Uterus (tissue), 2 donors: ENCODE results near the gene CMTM8.

Experiments
- POLR2A ChIP-seq, 2 donors: fragments of 450-650 bp; IDR thresholded peaks; one replicate each; pipeline ENCODE4 v1.6.1; 2016; ENCODE audit warnings: antibody characterized with exemption in 2 of 2, mild to moderate bottlenecking in 1 of 2, moderate library complexity in 1 of 2
- TF ChIP-seq, protein P1 (sequence below), 4 experiments: fragments of 200-600 bp in 2 of 4; fragments of 450-650 bp in 2 of 4; sonication (generic) in 2 of 4; IDR thresholded peaks; one replicate each; pipeline ENCODE4 v1.5.1; 2016 to 2019; ENCODE audit warnings: antibody characterized with exemption in 4 of 4, mild to moderate bottlenecking in 2 of 4, moderate library complexity in 1 of 4

DNA sequence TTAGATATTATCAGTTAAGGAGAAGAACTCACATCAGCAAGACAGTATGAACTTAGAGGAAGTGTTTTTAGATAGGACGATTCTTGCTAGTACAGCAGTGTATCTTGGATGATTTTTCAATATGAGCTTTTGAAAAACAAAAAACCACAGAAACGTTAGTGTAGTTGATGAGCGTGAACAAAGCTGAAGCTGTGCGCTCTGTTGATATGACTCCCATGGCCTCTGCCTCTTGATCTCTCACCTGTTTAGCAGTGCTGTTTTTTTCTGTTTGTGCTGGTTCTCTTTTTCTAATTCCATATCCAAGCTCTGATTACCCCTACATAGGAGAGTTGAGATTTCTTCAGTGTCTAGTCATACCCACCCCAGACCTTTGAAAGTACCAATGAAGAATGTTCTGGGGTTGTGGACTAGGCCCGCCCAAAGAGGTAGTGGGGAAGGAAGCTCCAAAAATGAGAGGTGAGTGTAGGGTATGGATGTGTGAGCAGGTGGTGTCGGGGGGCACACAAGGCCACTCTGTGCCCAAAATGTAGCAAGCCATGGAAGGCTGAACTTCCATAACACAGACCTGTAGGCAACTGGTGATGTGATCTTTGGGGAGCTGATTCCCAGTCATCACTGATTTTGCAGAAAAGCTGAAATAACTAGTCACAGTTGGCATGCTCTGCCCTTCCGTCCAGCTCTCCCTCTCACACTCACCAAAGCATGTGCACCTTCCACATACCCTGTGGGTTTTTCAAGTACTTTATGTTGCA, 133.2 kb downstream of the CMTM8 start:
- TF ChIP-seq, protein P1, sequence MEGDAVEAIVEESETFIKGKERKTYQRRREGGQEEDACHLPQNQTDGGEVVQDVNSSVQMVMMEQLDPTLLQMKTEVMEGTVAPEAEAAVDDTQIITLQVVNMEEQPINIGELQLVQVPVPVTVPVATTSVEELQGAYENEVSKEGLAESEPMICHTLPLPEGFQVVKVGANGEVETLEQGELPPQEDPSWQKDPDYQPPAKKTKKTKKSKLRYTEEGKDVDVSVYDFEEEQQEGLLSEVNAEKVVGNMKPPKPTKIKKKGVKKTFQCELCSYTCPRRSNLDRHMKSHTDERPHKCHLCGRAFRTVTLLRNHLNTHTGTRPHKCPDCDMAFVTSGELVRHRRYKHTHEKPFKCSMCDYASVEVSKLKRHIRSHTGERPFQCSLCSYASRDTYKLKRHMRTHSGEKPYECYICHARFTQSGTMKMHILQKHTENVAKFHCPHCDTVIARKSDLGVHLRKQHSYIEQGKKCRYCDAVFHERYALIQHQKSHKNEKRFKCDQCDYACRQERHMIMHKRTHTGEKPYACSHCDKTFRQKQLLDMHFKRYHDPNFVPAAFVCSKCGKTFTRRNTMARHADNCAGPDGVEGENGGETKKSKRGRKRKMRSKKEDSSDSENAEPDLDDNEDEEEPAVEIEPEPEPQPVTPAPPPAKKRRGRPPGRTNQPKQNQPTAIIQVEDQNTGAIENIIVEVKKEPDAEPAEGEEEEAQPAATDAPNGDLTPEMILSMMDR (IDR thresholded peaks at IDR 0.05): no peak
- no peak for TF ChIP-seq POLR2A (IDR thresholded peaks at IDR 0.05)
